ENCODE results near the gene ANKRD9. TPM values are rescaled to one million over a fixed set of nuclear protein-coding genes. Genes with fewer than 3 reads are reported as not detected.

Gene ANKRD9
- total and polyA plus RNA-seq, 2 of the 13 experiments (the other 11 are each of a cell fraction or from before 2014, with no cell fraction given) = 10.0 to 15.0 TPM

- TF ChIP-seq RARA (CRISPR knock-in tag; IDR thresholded peaks at IDR 0.05) (no peak), BRCA1 (CRISPR knock-in tag; IDR thresholded peaks at IDR 0.05) (no peak), HOXA5 (CRISPR knock-in tag; IDR thresholded peaks at IDR 0.05) (no peak), CHD4 (IDR thresholded peaks at IDR 0.05; ENCODE audit: borderline replicate concordance, low read length) (no peak), RCOR2 (CRISPR knock-in tag; IDR thresholded peaks at IDR 0.05) (no peak), HNRNPUL1 (IDR thresholded peaks at IDR 0.05; ENCODE audit: low read depth, low read length) (no peak), HMGA1 (CRISPR knock-in tag; conservative IDR thresholded peaks at IDR 0.05) (no peak), ZNF468 (CRISPR knock-in tag; IDR thresholded peaks at IDR 0.05) (no peak), MXD4 (CRISPR knock-in tag; IDR thresholded peaks at IDR 0.05) (no peak; the same call in 1 of the 2 replicates), ZBTB10 (CRISPR knock-in tag; IDR thresholded peaks at IDR 0.05; ENCODE audit: borderline replicate concordance) (no peak), THRA (CRISPR knock-in tag; IDR thresholded peaks at IDR 0.05; ENCODE audit: borderline replicate concordance) (no peak), ZNF138 (CRISPR knock-in tag; IDR thresholded peaks at IDR 0.05; ENCODE audit: low read depth) (no peak), NONO (IDR thresholded peaks at IDR 0.05) (no peak), NONO (CRISPR knock-in tag; conservative IDR thresholded peaks at IDR 0.05) (no peak), ZNF607 (CRISPR knock-in tag; IDR thresholded peaks at IDR 0.05; ENCODE audit: borderline replicate concordance) (no peak; the same call in 1 of the 2 replicates), JUND (CRISPR knock-in tag; IDR thresholded peaks at IDR 0.05) (no peak), ZBTB42 (CRISPR knock-in tag; IDR thresholded peaks at IDR 0.05) (no peak), NFYC (CRISPR knock-in tag; IDR thresholded peaks at IDR 0.05) (no peak), NCOA1 (CRISPR knock-in tag; IDR thresholded peaks at IDR 0.05) (0 out of 2 replicates have a peak, but pooled peaks have one; percentile 46), ZNF768 (CRISPR knock-in tag; IDR thresholded peaks at IDR 0.05) (peak; percentile 69; the same call in 1 of the 2 replicates), ZNF775 (CRISPR knock-in tag; IDR thresholded peaks at IDR 0.05; ENCODE audit: borderline replicate concordance) (no peak)
- TF ChIP-seq, protein P1, sequence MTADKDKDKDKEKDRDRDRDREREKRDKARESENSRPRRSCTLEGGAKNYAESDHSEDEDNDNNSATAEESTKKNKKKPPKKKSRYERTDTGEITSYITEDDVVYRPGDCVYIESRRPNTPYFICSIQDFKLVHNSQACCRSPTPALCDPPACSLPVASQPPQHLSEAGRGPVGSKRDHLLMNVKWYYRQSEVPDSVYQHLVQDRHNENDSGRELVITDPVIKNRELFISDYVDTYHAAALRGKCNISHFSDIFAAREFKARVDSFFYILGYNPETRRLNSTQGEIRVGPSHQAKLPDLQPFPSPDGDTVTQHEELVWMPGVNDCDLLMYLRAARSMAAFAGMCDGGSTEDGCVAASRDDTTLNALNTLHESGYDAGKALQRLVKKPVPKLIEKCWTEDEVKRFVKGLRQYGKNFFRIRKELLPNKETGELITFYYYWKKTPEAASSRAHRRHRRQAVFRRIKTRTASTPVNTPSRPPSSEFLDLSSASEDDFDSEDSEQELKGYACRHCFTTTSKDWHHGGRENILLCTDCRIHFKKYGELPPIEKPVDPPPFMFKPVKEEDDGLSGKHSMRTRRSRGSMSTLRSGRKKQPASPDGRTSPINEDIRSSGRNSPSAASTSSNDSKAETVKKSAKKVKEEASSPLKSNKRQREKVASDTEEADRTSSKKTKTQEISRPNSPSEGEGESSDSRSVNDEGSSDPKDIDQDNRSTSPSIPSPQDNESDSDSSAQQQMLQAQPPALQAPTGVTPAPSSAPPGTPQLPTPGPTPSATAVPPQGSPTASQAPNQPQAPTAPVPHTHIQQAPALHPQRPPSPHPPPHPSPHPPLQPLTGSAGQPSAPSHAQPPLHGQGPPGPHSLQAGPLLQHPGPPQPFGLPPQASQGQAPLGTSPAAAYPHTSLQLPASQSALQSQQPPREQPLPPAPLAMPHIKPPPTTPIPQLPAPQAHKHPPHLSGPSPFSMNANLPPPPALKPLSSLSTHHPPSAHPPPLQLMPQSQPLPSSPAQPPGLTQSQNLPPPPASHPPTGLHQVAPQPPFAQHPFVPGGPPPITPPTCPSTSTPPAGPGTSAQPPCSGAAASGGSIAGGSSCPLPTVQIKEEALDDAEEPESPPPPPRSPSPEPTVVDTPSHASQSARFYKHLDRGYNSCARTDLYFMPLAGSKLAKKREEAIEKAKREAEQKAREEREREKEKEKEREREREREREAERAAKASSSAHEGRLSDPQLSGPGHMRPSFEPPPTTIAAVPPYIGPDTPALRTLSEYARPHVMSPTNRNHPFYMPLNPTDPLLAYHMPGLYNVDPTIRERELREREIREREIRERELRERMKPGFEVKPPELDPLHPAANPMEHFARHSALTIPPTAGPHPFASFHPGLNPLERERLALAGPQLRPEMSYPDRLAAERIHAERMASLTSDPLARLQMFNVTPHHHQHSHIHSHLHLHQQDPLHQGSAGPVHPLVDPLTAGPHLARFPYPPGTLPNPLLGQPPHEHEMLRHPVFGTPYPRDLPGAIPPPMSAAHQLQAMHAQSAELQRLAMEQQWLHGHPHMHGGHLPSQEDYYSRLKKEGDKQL (CRISPR knock-in tag; IDR thresholded peaks at IDR 0.05; ENCODE audit: low read depth) = no peak
These were observed 30.2 kb upstream of the ANKRD9 start (continued) for GRCh38 chr14:102539544-102540314.
